ENCODE measurements around the gene SECISBP2L. TPM values are rescaled to one million over a fixed set of nuclear protein-coding genes. Genes with fewer than 3 reads are reported as not detected.

SECISBP2L gene
- polyA plus RNA-seq, 3 donors, result 46.0 to 50.9 (median 49.0) TPM

DNA sequence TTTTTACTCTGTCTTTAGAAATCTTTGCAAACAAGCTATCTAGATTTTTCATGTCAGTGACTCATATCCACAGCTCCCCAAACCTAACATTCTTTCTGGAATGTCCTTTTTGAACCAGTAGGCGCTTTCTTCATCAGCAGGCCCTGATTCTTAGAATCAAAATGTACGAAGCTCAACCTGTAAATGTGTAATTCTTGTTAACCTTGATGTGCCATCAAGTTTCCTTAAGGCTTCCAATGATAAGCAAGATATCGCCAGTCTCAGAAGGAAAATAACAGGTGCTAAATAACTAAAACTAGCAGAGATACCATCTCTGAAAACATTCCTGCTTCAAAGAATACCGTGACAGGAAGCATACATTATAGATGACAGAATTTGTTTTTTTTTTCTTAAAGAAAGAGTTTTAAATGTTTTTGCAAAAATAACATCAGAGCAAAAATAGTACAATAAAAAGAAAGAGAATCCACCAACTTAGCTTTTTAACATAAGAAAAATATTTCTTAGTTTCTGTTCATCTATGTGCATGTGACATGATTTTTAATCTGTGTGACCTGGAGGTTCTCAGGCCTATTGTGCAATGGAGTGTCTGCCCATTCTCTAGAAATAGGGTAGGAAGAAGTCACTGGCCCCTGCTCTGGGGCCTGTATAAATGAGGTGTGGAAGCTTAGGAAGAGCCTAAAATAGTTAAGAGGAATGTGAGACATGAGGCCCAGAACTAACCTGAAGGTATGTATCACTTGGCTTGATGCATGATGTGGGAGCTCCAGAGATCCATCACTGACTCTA lies 14.7 kb upstream of the SECISBP2L start:
- DNase-seq (ENCODE audit: low read depth in 3 of 3, low spot score in 2 of 3), result no peak

GRCh38 chr15:49059491-49059890 lies 13.2 kb upstream of the SECISBP2L start:
- no peak for DNase-seq (ENCODE audit: low read depth in 3 of 3, low spot score in 2 of 3)

GRCh38 chr15:49058559-49058958 lies 12.3 kb upstream of the SECISBP2L start:
- DNase-seq (ENCODE audit: low read depth in 3 of 3, low spot score in 2 of 3), result no peak

DNA sequence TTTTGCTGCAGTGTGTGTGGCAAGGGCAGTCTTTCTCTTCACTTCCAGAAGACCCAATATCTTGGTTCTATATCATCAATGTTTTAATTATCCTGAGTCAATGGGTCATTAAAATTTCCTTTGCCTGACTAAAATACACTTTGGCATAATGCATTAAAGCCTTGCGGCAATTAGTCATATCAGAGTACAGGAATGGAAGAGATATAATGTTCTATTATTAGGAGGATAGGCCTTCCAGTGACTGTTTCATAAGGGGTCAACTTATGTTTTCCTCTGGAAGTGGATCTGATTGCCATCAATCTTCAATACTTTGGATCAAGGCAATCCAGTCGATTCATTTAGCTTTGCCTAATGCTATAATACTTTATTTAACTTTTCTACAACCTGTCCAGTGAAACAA lies 9.4 kb upstream of the SECISBP2L start:
- DNase-seq (ENCODE audit: low read depth in 3 of 3, low spot score in 2 of 3), result no peak

DNA sequence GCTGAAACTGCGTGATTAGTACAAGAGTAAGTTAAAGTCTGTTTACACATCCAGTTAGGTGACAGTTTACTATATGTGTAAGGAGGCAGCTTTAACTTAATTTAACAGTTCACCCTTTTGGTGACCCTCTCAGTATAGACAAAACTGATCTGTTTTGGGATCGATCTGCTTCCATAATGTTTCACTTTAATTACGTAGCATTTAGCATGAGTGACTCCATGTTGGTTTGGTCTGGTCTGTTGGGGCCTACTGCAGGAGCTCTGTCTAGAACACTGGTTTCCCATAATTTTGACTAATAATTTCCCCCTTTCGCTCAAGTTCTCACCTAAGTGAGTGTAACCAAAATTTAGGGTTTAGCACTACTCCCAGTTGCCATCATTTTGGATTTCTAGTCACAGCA lies 6.4 kb upstream of the SECISBP2L start:
- no peak for DNase-seq (ENCODE audit: low read depth in 3 of 3, low spot score in 2 of 3)

DNA sequence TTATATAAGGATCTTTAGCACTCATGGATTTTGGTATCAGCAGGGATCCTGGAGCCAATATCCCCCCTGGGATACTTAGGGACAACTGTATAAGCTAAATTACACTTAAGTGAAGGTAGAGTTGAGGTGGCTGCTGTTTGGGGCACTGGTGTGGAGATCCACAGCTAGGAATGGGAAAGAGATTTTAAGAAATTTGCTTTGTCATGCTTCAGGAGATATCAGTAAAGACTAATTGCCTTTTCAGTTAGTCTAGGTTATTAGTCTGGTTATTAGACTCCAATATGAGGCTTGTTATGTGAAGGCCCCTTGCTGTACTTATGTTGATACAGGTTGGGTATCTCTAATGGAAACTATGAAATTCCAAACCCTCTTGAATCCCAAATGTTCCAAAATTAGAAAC lies 1.2 kb upstream of the SECISBP2L start:
- DNase-seq (ENCODE audit: low read depth in 3 of 3, low spot score in 2 of 3), result no peak

DNA sequence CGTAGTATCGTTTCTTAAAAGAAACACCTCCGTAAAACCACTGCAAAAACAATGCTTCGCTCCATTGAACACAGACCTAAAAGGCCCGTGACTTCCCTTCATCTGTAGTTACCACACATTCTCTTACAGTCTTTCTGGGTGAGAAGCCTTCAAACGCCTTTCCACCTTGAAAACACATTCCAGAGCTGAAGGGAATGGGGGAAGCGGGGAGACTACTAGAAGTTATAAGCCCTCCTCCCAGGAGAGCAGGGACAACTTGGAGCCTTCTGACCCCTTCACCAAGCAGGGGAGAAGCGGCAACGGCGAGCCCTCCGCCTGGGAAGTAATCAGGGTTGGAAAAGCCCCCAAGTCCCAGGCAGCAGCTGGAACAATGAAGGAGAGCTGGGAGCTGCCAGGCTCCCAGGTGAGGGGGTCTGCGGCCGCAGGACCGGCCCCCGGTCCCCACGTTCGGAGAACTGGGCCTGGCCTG lies 461 bp downstream of the SECISBP2L start:
- peak in 2 of 3 donors; percentile 59 to 63 for DNase-seq (ENCODE audit: low read depth in 3 of 3, low spot score in 2 of 3)

- DNase-seq (ENCODE audit: low read depth in 3 of 3, low spot score in 2 of 3), result peak in 1 of 3 donors; percentile 23
These were observed 1.3 kb downstream of the SECISBP2L start for GRCh38 chr15:49044766-49045606.

GRCh38 chr15:49044002-49044401 lies 2.2 kb downstream of the SECISBP2L start:
- DNase-seq (ENCODE audit: low read depth in 3 of 3, low spot score in 2 of 3), result no peak

GRCh38 chr15:49042165-49042564 lies 4.1 kb downstream of the SECISBP2L start:
- DNase-seq (ENCODE audit: low read depth in 3 of 3, low spot score in 2 of 3), result no peak

DNA sequence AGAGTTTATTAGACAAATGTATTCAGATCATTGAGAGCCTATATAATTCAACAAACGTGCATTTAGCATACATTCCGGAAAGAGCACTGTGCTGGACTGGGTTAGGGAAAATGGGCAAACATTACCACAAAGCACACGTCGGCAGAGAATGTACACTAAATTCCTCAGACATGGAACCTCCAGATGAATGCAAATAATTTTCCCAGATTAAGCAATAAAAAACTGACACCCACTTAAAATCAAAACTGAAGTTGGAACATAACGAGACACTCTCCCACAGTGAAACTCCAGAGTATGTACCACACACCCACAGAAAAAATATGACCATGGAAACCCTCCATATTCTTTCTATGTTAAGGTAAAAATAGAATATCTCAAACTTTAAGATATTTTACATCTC lies 4.8 kb downstream of the SECISBP2L start:
- no peak for DNase-seq (ENCODE audit: low read depth in 3 of 3, low spot score in 2 of 3)

- no peak for DNase-seq (ENCODE audit: low read depth in 3 of 3, low spot score in 2 of 3)
These were observed 6.1 kb downstream of the SECISBP2L start for GRCh38 chr15:49040151-49040550.

- no peak for DNase-seq (ENCODE audit: low read depth in 3 of 3, low spot score in 2 of 3)
These were observed 7.9 kb downstream of the SECISBP2L start for GRCh38 chr15:49038382-49038781.

DNA sequence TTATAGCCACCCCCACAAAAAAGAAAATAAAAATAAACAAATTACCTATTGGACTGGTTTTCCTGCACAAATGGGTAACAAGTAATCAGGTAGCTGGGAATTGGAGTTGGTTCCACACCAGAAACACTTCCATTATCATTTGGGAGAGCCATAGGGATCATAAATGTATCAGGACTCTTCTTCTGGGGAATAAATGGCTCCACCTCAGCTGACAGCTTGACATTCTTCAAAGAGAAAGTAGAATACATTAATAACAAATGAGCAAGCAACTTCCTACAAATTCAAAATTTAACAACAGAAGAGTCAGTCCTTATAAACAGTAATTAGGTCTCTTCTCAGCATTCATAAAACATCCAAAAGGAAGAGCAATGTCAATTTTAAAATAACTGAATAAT lies 8.7 kb downstream of the SECISBP2L start:
- no peak for DNase-seq (ENCODE audit: low read depth in 3 of 3, low spot score in 2 of 3)

GRCh38 chr15:49036650-49037545 lies 9.3 kb downstream of the SECISBP2L start:
- no peak for DNase-seq (ENCODE audit: low read depth in 3 of 3, low spot score in 2 of 3)

- DNase-seq (ENCODE audit: low read depth in 3 of 3, low spot score in 2 of 3), result no peak
These were observed 10.4 kb downstream of the SECISBP2L start for GRCh38 chr15:49035825-49036224.

DNA sequence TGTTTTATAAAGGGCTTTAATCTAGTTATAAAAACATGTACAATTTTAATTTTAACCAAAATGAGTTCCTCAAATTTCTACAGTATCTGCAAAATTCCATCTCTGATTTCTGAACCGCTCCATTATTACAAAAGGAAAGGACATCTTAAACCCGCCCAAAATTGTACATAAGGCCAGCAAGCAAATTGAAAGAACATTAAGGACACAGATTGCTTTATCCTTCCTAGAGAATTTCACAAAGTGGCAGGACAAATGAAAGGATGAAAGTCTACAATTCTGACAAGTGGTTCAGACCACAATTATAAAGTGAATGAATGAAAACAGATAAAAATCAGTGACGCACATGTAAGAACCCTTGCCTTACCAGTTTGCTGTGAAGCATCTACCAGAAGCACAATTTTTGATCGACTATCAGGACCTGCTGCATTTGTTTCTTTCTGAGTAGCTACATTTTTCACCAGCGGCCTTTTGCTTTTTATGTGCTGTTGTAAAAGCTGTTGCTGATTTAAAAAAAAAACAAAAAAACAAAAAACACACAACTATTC lies 13.6 kb downstream of the SECISBP2L start:
- DNase-seq (ENCODE audit: low read depth in 3 of 3, low spot score in 2 of 3), result no peak

GRCh38 chr15:49031804-49032203 lies 14.4 kb downstream of the SECISBP2L start:
- DNase-seq (ENCODE audit: low read depth in 3 of 3, low spot score in 2 of 3), result no peak

DNA sequence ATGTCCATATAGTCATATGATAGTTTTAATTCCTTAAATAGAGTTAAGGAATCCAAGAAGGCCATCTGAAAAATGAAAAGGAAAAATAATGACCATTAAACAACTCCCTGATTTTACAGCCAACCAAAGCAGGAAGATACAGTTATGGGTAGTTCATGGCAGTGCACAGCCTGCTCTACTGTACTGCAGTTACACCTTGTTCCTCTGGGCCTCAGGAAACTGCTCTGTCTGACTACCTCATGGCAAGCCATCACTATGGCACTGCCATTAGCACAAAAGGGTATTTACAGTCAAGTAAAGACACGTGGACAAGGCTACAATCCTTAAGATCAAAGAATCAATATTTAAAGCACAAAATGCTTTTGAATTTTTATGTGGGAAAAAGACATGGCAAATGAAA lies 19.5 kb downstream of the SECISBP2L start:
- no peak for DNase-seq (ENCODE audit: low read depth in 3 of 3, low spot score in 2 of 3)

DNA sequence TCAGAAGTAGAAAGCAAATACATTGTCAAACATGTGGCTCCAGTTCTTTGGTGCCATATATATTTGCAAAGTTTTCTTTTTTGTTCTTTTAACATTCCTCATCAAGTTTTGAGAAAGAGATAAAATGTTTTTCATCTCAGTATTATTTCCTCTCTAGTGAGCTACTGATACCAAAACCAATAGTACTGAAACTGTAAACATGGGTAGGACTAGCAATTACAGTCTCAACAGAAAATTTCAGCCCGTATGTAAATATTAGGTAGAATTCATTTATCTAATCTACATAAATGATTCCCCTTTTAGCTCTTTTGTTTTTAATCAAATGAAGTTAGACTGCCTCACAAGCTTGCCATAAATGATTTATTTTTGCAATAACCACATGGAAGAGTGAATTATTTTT lies 21.4 kb downstream of the SECISBP2L start:
- no peak for DNase-seq (ENCODE audit: low read depth in 3 of 3, low spot score in 2 of 3)

- DNase-seq (ENCODE audit: low read depth in 3 of 3, low spot score in 2 of 3), result no peak
These were observed 22.9 kb downstream of the SECISBP2L start for GRCh38 chr15:49023354-49023753.
